Stimulated activated CD8-positive, alpha-beta memory T cell treated with anti-CD3 and anti-CD28 coated beads, Interleukin-7, amount 100 ng/mL, for 48 hours (primary cell): ENCODE data around the gene YJU2.
A peak's percentile ranks its signal among the peaks of the same experiment; 100 is the strongest.
"Not testable (repeated sequence)": the region's sequence is repeated elsewhere in the genome, so short reads cannot be mapped to it uniquely, and the experiment has no call there.

Source experiments
- DNase-seq, 2 donors: peaks; one replicate each; pipeline ENCODE4 v3.0.0-alpha.2; 2020; ENCODE audit warnings: low read depth in 1 of 2; ENCODE audit errors: extremely low read depth in 1 of 2

YJU2 gene

GRCh38 chr19:4267101-4267900, 20.4 kb downstream of the YJU2 start:
- peak in 1 of 2 donors; percentile 34 for DNase-seq

DNA sequence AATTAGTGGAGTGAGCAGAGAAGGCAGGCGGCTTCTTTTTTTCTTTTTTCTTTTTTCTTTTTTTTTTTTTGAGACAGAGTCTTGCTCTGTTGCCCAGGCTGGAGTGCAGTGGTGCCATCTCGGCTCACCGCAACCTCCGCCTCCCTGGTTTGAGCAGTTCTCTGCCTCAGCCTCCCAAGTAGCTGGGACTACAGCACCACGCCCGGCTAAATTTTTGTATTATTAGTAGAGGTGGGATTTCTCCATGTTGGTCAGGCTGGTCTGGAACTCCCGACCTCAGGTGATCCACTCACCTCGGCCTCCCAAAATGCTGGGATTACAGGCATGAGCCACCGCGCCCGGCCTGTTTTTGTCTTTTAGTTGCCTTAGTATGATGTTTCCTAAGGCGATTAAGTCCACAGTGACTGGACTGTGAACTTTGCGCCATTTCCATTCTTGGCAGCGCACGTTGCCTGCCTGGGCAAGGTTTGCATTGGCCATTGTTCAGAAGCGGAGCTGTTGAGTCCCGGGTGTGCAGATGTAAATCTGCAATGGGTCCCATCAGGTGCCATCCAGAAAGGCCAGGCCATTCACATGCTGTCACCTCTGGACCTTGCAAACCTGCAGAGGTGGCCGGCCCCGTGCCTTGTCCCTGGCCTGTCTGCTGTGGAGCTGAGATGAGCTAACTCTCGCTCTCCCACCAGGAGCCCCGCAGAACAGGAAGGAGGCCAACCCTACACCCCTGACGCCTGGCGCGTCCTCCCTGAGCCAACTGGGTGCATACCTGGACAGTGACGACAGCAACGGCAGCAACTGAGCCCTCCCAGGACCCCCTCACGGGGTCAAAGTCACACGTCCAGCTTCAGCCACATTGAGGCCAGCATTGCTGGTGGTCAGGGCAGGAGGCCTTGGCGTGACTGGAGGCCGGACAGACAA, 21.3 kb downstream of the YJU2 start:
- DNase-seq, result no peak

GRCh38 chr19:4268816-4269430, 22.0 kb downstream of the YJU2 start:
- DNase-seq, result no peak

DNA sequence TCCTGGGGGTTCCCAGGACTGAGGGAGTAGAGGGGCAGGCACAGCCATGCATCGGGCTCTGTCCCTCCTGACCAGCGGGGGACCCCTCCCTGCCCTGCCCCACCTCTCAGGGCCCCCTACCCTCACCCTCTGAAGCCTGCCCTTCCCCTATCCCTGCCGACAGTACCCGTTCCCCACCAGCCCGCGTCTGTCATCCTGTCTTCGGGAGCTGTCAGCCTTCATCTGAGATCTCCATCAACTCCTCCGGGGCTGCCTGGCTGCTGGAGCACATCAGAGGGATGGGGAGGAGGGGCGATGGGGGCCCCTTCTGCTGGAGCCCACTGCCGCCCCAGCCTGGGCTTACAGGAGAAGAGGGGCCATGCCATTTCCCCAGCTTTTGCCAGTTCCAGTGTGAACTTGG, 26.0 kb downstream of the YJU2 start:
- no peak for DNase-seq

DNA sequence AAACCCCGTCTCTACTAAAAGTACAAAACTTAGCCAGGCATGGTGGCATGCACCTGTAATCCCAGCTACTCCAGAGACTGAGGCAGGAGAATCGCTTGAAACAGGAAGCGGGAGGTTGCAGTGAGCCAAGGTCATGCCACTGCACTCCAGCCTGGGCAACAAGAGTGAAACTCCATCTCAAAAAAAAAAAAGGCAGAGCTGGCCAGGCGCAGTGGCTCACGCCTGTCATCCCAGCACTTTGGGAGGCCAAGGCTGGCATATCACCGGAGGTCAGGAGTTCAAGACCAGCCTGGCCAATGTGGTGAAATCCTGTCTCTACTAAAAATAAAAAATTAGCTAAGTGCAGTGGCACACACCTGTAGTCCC, 27.4 kb downstream of the YJU2 start:
- not testable (repeated sequence) for DNase-seq

GRCh38 chr19:4277191-4277696, 30.4 kb downstream of the YJU2 start:
- no peak for DNase-seq

GRCh38 chr19:4278010-4278409, 31.1 kb downstream of the YJU2 start:
- no peak for DNase-seq

DNA sequence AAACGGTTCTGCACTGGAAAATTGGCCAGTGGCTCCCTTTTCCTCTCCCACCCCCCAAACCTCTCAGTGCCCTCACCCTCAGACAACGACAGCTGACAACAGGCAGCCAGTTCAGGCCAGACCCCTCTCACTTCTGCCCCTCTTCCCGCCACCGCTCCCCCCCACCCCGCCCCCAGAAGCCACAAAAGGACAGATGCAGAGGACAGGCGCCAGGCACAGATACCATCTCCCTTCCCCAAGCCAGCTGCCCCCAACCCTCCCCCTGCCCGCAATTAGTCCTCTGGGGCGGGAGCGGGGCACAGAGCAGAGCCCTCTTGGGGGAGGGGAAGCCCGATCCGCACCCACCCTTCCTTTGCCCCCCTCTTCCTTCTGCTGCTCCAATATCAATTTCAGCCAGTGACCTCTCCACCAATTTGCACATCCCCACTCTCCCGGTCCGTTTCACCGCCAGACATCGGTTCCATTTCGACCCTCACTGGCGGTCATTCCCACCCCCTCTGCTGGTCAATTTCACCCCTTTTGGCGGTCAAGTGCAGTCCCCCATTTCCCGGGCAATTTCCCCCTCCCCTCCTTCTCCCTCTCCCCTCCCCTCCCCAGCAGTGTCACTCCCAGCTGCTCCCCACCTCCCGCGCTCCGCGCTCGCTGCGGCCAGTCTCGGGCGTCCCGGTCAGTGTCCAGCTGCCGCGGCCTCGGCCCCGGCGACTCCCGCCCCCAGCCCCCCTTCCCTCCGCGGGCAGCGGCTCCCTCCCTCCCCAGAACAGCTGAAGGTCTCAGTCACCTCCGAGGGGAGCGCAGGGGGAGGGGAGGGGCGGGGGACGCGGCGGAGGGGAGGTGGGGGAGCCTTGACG, 31.8 kb downstream of the YJU2 start, which contains the start of gene SHD:
Gene SHD, plus strand, starts transcription at position 848 of the 848 bp plus-strand sequence. CDS start 798 bp downstream, outside the sequence.
- no peak for DNase-seq

DNA sequence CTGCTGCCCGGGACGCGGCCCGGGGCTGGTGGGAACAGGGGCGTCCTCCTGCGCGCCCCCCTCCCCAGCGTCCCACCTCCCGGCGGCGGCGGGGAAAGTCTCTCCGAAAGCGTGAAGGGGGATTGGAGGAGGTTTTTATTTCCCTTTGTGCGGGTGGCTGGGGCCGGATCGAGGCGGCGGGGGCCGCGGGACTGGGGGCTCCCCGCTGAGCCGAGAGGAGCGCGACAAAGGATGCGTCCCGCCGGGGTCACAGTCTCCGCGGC, 32.3 kb downstream of the YJU2 start:
- no peak for DNase-seq

DNA sequence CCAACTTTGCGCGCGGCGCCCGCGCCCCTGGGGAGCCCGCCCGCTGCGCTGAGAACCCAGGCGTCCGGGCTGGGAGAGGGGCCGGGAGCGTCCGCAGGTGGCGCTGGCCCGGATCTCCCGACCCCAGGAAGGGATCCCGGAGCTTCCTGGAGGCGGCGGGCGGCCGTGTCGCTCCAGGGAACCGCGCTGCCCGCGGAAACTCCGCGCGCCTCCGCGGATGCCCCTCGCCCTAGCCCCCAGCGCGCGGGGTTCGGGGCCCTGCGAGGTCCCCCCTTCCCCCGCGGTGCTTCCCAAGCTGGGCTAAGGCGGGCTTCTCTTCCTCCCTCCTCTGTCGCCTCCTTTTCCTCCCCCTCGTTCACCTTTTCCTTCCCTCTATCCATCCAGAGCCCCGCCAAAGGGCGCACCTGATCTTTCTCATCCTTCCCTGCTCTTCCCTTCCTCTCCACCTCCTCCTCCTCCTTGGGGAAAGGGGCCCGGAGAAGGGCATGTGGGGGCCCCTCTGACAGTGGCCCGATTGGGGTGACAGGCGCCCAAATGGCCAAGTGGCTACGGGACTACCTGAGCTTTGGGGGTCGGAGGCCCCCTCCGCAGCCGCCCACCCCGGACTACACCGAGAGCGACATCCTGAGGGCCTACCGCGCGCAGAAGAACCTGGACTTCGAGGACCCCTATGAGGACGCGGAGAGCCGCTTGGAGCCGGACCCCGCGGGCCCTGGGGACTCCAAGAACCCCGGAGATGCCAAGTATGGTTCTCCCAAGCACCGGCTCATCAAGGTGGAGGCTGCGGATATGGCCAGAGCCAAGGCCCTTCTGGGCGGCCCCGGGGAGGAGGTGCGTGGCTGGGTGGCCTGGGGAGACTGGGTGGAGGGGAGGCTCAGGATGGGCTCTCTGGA, 32.9 kb downstream of the YJU2 start:
- no peak for DNase-seq

DNA sequence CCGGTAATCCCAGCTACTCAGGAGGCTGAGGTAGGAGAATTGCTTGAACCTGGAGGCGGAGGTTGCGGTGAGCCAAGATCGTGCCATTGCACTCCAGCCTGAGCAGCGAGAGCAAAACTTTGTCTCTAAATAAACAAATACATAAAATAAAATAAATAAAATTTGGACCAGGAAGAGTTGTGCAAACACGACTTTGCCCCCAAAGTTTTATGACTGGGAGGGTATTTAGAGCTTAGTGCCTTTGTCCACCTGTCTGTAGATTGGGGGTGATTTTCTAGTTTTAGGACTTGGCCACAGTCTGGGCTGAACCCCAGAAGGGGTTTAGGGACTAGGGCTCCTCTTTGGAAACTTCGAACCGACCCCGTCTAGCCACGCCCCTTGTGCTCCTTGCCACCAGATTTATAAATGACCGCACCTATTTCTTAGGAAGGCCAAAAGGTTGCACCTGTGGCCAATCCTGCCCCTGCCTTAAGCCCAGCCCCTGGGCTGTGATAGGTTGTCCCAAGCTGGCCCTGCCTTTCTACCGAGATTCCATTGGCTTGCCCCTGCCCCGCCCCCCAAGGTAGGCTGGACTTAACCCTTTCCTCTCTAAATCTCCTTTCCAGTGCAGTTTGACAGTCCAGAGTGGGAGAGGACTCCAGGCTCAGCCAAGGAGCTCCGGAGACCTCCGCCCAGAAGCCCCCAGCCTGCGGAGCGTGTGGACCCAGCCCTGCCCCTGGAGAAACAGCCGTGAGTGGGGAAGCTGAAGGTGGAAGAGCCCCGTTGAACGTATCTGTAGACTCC, 37.5 kb downstream of the YJU2 start:
- no peak for DNase-seq

GRCh38 chr19:4284974-4285373, 38.1 kb downstream of the YJU2 start:
- no peak for DNase-seq

GRCh38 chr19:4286141-4286540, 39.3 kb downstream of the YJU2 start:
- DNase-seq, result not testable (repeated sequence)

- DNase-seq, result no peak
Measured at GRCh38 chr19:4288091-4288777, 41.4 kb downstream of the YJU2 start.

GRCh38 chr19:4291184-4291732, 44.4 kb downstream of the YJU2 start:
- no peak for DNase-seq

DNA sequence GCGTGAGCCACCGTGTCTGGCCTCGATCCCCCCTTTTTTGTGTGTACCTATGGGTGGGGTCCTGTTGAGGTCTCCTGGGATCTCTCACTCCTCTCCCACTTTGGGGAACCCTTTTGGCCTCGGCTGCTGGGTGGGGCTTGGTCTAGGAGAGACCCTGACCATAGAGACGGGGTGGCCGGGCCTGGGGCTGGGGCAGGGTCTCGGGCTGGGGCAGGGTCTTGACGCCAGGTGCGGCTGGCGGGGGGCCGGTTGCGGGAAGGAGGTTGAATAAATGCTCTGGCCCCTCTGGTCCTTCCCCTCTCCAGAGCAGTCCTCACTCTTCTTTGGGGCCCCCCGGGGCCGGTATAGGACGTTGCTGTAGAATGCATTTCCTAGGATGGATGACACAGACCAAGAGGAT, 45.6 kb downstream of the YJU2 start:
- DNase-seq, result no peak

GRCh38 chr19:4294389-4294788, 47.5 kb downstream of the YJU2 start:
- DNase-seq, result no peak
